Trophoblast cell (in vitro differentiated cells and primary cell): Measurements from ENCODE around the gene WFDC10B.
"Not testable (repeated sequence)": the region's sequence is repeated elsewhere in the genome, so short reads cannot be mapped to it uniquely, and the experiment has no call there.

ENCODE experiments used
- DNase-seq, 2 donors: peaks; one replicate each; pipeline ENCODE4 v3.0.0-alpha.2; 2016
- H2AFZ ChIP-seq: 2 replicates; pipeline ENCODE4 v1.6.1; 2013; ENCODE audit warnings: low read length, moderate library complexity, mild to moderate bottlenecking; ENCODE audit not compliant: insufficient read depth, poor library complexity
- H2AK5ac ChIP-seq: 2 replicates; pipeline ENCODE4 v1.6.1; 2013; ENCODE audit warnings: mild to moderate bottlenecking, low read length
- H2BK120ac ChIP-seq: 2 replicates; pipeline ENCODE4 v1.6.1; 2013; ENCODE audit warnings: low read length, mild to moderate bottlenecking, moderate library complexity; ENCODE audit not compliant: insufficient read depth, poor library complexity
- H2BK12ac ChIP-seq: 2 replicates; pipeline ENCODE4 v1.6.1; 2013; ENCODE audit warnings: mild to moderate bottlenecking, low read length, moderate library complexity
- H2BK5ac ChIP-seq: 2 replicates; pipeline ENCODE4 v1.6.1; 2013; ENCODE audit warnings: low read length, low read depth, moderate library complexity, mild to moderate bottlenecking; ENCODE audit not compliant: poor library complexity
- H3K14ac ChIP-seq: 2 replicates; pipeline ENCODE4 v1.6.1; 2013; ENCODE audit warnings: mild to moderate bottlenecking, low read length
- H3K18ac ChIP-seq: 2 replicates; pipeline ENCODE4 v1.6.1; 2013; ENCODE audit warnings: mild to moderate bottlenecking, low read length
- H3K23ac ChIP-seq: 2 replicates; pipeline ENCODE4 v1.6.1; 2013; ENCODE audit warnings: low read length
- H3K27ac ChIP-seq: 2 replicates; pipeline ENCODE4 v1.5.1; 2013; ENCODE audit warnings: low read depth, mild to moderate bottlenecking, inconsistent platforms, low read length, moderate library complexity
- H3K27me3 ChIP-seq: 2 replicates; pipeline ENCODE4 v1.6.1; 2013; ENCODE audit warnings: inconsistent platforms, mild to moderate bottlenecking, low read length, moderate library complexity; ENCODE audit not compliant: insufficient read depth
- H3K36me3 ChIP-seq, 2 experiments: 1 replicate in 1 of 2; 2 replicates in 1 of 2; pipeline ENCODE4 v1.6.1; 2013; ENCODE audit warnings: low read length in 2 of 2, mild to moderate bottlenecking in 2 of 2, moderate library complexity in 1 of 2; ENCODE audit not compliant: insufficient read depth in 2 of 2, control insufficient read depth in 1 of 2
- H3K4ac ChIP-seq: 2 replicates; pipeline ENCODE4 v1.6.1; 2013; ENCODE audit warnings: low read depth, mild to moderate bottlenecking, low read length, moderate library complexity
- H3K4me1 ChIP-seq, 2 experiments: 1 replicate in 1 of 2; 2 replicates in 1 of 2; pipeline ENCODE4 v1.6.1; 2013; ENCODE audit warnings: low read length in 2 of 2, mild to moderate bottlenecking in 2 of 2, moderate library complexity in 1 of 2; ENCODE audit not compliant: insufficient read depth in 2 of 2, control insufficient read depth in 1 of 2
- H3K4me2 ChIP-seq: 2 replicates; pipeline ENCODE4 v1.6.1; 2013; ENCODE audit warnings: inconsistent platforms, mild to moderate bottlenecking, low read length, moderate library complexity
- H3K4me3 ChIP-seq: 2 replicates; pipeline ENCODE4 v1.5.1; 2013; ENCODE audit warnings: mild to moderate bottlenecking, low read depth, low read length, inconsistent platforms
- H3K79me1 ChIP-seq: one replicate; pipeline ENCODE4 v1.6.1; 2013; ENCODE audit warnings: low read length
- H3K79me2 ChIP-seq: 2 replicates; pipeline ENCODE4 v1.6.1; 2013; ENCODE audit warnings: low read length, mild to moderate bottlenecking; ENCODE audit not compliant: control insufficient read depth, insufficient read depth, poor library complexity
- H3K9ac ChIP-seq: 2 replicates; pipeline ENCODE4 v1.6.1; 2013; ENCODE audit warnings: mild to moderate bottlenecking, low read length
- H3K9me3 ChIP-seq: 2 replicates; pipeline ENCODE4 v1.6.1; 2013; ENCODE audit warnings: low read depth, mild to moderate bottlenecking, control low read depth, inconsistent platforms, low read length; ENCODE audit not compliant: insufficient read depth
- H4K12ac ChIP-seq: 2 replicates; pipeline ENCODE4 v1.6.1; 2013; ENCODE audit warnings: low read depth, mild to moderate bottlenecking, low read length, moderate library complexity
- H4K8ac ChIP-seq: 2 replicates; pipeline ENCODE4 v1.6.1; 2013; ENCODE audit warnings: low read depth, mild to moderate bottlenecking, low read length, moderate library complexity
- H4K91ac ChIP-seq: one replicate; pipeline ENCODE4 v1.6.1; 2013; ENCODE audit warnings: low read depth, mild to moderate bottlenecking, low read length, moderate library complexity
- whole genome bisulfite sequencing: extraction: QIAGEN DNeasy Blood & Tissue Kit; methylation state at CpG from one replicate; pipeline ENCODE4 v1.1.7; 2013; ENCODE audit warnings: missing lambda C conversion rate; ENCODE audit not compliant: insufficient read length, insufficient coverage; ENCODE audit errors: extremely low coverage; 5-methylcytosine and 5-hydroxymethylcytosine counted together

WFDC10B gene

GRCh38 chr20:45685896-45686295, 18.9 kb downstream of the WFDC10B start:
- peaks cover 3% of the 10 kb centered on the region for H3K9me3 ChIP-seq
- no peaks in the 10 kb centered on the region for H3K27me3 ChIP-seq
- no peak overlapping the region for H3K18ac ChIP-seq
- no peak overlapping the region for H4K91ac ChIP-seq
- no peak overlapping the region for H4K12ac ChIP-seq
- no peak overlapping the region for H3K9ac ChIP-seq
- H3K4me2 ChIP-seq = no peak overlapping the region
- no peak overlapping the region for H2AFZ ChIP-seq
- no peaks in the 10 kb centered on the region for H3K79me2 ChIP-seq
- DNase-seq = no peak
- H2BK12ac ChIP-seq = no peak overlapping the region
- no peak overlapping the region for H2BK120ac ChIP-seq
- H3K27ac ChIP-seq = no peak overlapping the region
- WGBS = no CpG with 5 or more reads among the region's 3 CpGs
- H2AK5ac ChIP-seq = no peak overlapping the region
- no peaks in the 10 kb centered on the region for H3K79me1 ChIP-seq
- no peaks in the 10 kb centered on the region for H3K4me1 ChIP-seq
- no peak overlapping the region for H2BK5ac ChIP-seq
- no peak overlapping the region for H3K14ac ChIP-seq
- H3K4me3 ChIP-seq = no peak overlapping the region
- H3K36me3 ChIP-seq = no peaks in the 10 kb centered on the region
- no peak overlapping the region for H3K4ac ChIP-seq
- no peak overlapping the region for H4K8ac ChIP-seq
- no peak overlapping the region for H3K23ac ChIP-seq

GRCh38 chr20:45679650-45680049, 25.2 kb downstream of the WFDC10B start:
- Histone ChIP-seq H3K4me2 (no peak overlapping the region), H3K4me1 (no peaks in the 10 kb centered on the region), H3K27ac (no peak overlapping the region), H3K14ac (no peak overlapping the region), H4K91ac (no peak overlapping the region), H3K9ac (no peak overlapping the region), H2AK5ac (no peak overlapping the region), H4K12ac (no peak overlapping the region), H3K79me2 (no peaks in the 10 kb centered on the region), H3K4me3 (no peak overlapping the region), H3K18ac (no peak overlapping the region), H3K79me1 (no peaks in the 10 kb centered on the region), H2AFZ (no peak overlapping the region), H3K36me3 (no peaks in the 10 kb centered on the region), H3K27me3 (no peaks in the 10 kb centered on the region), H2BK5ac (no peak overlapping the region), H3K4ac (no peak overlapping the region), H4K8ac (no peak overlapping the region), H3K23ac (no peak overlapping the region), H2BK120ac (no peak overlapping the region), H3K9me3 (peaks cover 5% of the 10 kb centered on the region), H2BK12ac (no peak overlapping the region)
- DNase-seq = no peak

GRCh38 chr20:45672765-45673164, 32.1 kb downstream of the WFDC10B start:
- no peak overlapping the region for H2AK5ac ChIP-seq
- H2BK12ac ChIP-seq = no peak overlapping the region
- no peak overlapping the region for H3K14ac ChIP-seq
- no peak overlapping the region for H4K8ac ChIP-seq
- H3K36me3 ChIP-seq = no peaks in the 10 kb centered on the region
- H3K4me2 ChIP-seq = no peak overlapping the region
- no peaks in the 10 kb centered on the region for H3K4me1 ChIP-seq
- H3K9me3 ChIP-seq = no peaks in the 10 kb centered on the region
- H3K79me2 ChIP-seq = no peaks in the 10 kb centered on the region
- DNase-seq = no peak
- H3K23ac ChIP-seq = no peak overlapping the region
- H3K9ac ChIP-seq = no peak overlapping the region
- no peak overlapping the region for H3K27ac ChIP-seq
- no peak overlapping the region for H3K18ac ChIP-seq
- H4K91ac ChIP-seq = no peak overlapping the region
- no peaks in the 10 kb centered on the region for H3K79me1 ChIP-seq
- no peak overlapping the region for H3K4me3 ChIP-seq
- no peak overlapping the region for H3K4ac ChIP-seq
- H2AFZ ChIP-seq = no peak overlapping the region
- H4K12ac ChIP-seq = no peak overlapping the region
- no peak overlapping the region for H2BK120ac ChIP-seq
- H2BK5ac ChIP-seq = no peak overlapping the region
- no peaks in the 10 kb centered on the region for H3K27me3 ChIP-seq

- Histone ChIP-seq H3K27me3 (no peaks in the 10 kb centered on the region), H3K23ac (no peak within 1 kb of the TSS), H3K36me3 (no peaks in the 10 kb centered on the region), H3K4me2 (no peak within 1 kb of the TSS), H2BK12ac (no peak within 1 kb of the TSS), H3K4ac (no peak within 1 kb of the TSS), H3K79me1 (no peaks in the 10 kb centered on the region), H4K12ac (no peak within 1 kb of the TSS), H3K18ac (no peak within 1 kb of the TSS), H2AK5ac (no peak within 1 kb of the TSS), H2AFZ (no peak within 1 kb of the TSS), H3K14ac (no peak within 1 kb of the TSS), H3K9me3 (no peaks in the 10 kb centered on the region), H4K91ac (no peak within 1 kb of the TSS), H3K9ac (no peak within 1 kb of the TSS), H3K79me2 (no peaks in the 10 kb centered on the region), H2BK5ac (no peak within 1 kb of the TSS), H4K8ac (no peak within 1 kb of the TSS), H2BK120ac (no peak within 1 kb of the TSS), H3K27ac (no peak within 1 kb of the TSS), H3K4me3 (no peak within 1 kb of the TSS), H3K4me1 (no peaks in the 10 kb centered on the region)
- no peak for DNase-seq
- no CpG with 5 or more reads among the region's 1 CpG for WGBS
Observed at GRCh38 chr20:45670139-45670538, 34.7 kb downstream of the WFDC10B start, which contains the start of gene WFDC11. WFDC11 (minus strand) TSS chr20:45670239; CDS start chr20:45650600, 19,639 bp downstream.

- not testable (repeated sequence) for H3K4ac ChIP-seq, H3K23ac ChIP-seq, H3K27me3 ChIP-seq, H2AFZ ChIP-seq, H2BK5ac ChIP-seq, H3K9me3 ChIP-seq, H4K91ac ChIP-seq, H2BK120ac ChIP-seq, H3K18ac ChIP-seq, H3K4me2 ChIP-seq, H3K79me2 ChIP-seq, H3K14ac ChIP-seq, H3K36me3 ChIP-seq, H2AK5ac ChIP-seq, H4K8ac ChIP-seq, H2BK12ac ChIP-seq, H4K12ac ChIP-seq, H3K79me1 ChIP-seq, H3K4me1 ChIP-seq, H3K4me3 ChIP-seq, H3K27ac ChIP-seq, DNase-seq, H3K9ac ChIP-seq
- no CpG with 5 or more reads among the region's 3 CpGs for WGBS
Observed at GRCh38 chr20:45657038-45657437, 47.8 kb downstream of the WFDC10B start.
